Measurements from ENCODE around the gene SORCS2. TPM values are rescaled to one million over a fixed set of nuclear protein-coding genes. Genes with fewer than 3 reads are reported as not detected.

SORCS2 gene
- total RNA-seq, 1 donor from 2014 or later = 13.8 TPM

DNA sequence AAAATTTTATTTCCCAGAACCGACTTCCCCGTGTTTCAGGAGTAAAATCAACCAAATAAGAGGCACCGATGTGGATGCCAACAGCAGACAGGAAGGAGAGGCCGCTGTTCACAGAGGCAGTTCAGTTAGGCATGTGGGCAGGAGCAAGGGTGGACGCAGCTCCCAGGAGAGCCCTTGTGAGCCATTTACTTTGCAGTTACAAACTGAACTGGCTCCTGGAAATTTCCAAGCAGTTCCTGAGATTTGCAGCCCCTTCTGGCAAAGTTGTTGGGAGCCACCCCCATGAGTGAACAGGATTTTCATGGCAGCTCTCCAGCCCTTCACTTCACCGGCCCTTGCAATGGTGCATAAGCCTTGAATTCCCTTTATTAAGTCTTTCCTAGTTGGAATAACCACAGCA is 558.2 kb downstream of the SORCS2 start:
- peaks cover 5% of the 10 kb centered on the region for H3K9me3 Mint-ChIP-seq (ENCODE audit: unreplicated experiment)
- no peaks in the 10 kb centered on the region for H3K9me3 ChIP-seq (ENCODE audit: insufficient read depth, low read depth, low read length)
- TF ChIP-seq EZH2 (IDR thresholded peaks at IDR 0.05; ENCODE audit: insufficient read depth, low read length) = no peak
- TF ChIP-seq, protein P1, sequence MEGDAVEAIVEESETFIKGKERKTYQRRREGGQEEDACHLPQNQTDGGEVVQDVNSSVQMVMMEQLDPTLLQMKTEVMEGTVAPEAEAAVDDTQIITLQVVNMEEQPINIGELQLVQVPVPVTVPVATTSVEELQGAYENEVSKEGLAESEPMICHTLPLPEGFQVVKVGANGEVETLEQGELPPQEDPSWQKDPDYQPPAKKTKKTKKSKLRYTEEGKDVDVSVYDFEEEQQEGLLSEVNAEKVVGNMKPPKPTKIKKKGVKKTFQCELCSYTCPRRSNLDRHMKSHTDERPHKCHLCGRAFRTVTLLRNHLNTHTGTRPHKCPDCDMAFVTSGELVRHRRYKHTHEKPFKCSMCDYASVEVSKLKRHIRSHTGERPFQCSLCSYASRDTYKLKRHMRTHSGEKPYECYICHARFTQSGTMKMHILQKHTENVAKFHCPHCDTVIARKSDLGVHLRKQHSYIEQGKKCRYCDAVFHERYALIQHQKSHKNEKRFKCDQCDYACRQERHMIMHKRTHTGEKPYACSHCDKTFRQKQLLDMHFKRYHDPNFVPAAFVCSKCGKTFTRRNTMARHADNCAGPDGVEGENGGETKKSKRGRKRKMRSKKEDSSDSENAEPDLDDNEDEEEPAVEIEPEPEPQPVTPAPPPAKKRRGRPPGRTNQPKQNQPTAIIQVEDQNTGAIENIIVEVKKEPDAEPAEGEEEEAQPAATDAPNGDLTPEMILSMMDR (IDR thresholded peaks at IDR 0.05; ENCODE audit: insufficient read depth, low read depth, low read length) = no peak
- FAIRE-seq = no peak
- H3K27me3 ChIP-seq (ENCODE audit: insufficient read depth, low read length) = no peaks in the 10 kb centered on the region
- H3K27me3 Mint-ChIP-seq (ENCODE audit: low read depth, unreplicated experiment) = peaks cover 56% of the 10 kb centered on the region
- H3K27ac Mint-ChIP-seq (ENCODE audit: unreplicated experiment) = no peak overlapping the region
- H3K4me1 Mint-ChIP-seq (ENCODE audit: low read depth, unreplicated experiment) = peaks cover 17% of the 10 kb centered on the region
- H3K4me3 Mint-ChIP-seq (ENCODE audit: unreplicated experiment) = no peak overlapping the region
- no peak overlapping the region for H3K27ac ChIP-seq (ENCODE audit: low read depth, low read length)
- peaks cover 18% of the 10 kb centered on the region for H3K36me3 Mint-ChIP-seq (ENCODE audit: low read depth, unreplicated experiment)
- no peaks in the 10 kb centered on the region for H3K79me2 ChIP-seq (ENCODE audit: insufficient read depth, low read length)
- H3K36me3 ChIP-seq (ENCODE audit: insufficient read depth, low read length) = no peaks in the 10 kb centered on the region
- peaks cover 44% of the 10 kb centered on the region for H4K20me1 ChIP-seq (ENCODE audit: insufficient read depth, low read length)
- no peak for DNase-seq (ENCODE audit: low read depth)
- H3K4me1 ChIP-seq (ENCODE audit: insufficient read depth, low read length) = peaks cover 9% of the 10 kb centered on the region
- no peak overlapping the region for H3K4me3 ChIP-seq (ENCODE audit: insufficient read depth, low read depth, low read length)
- no peak overlapping the region for H2AFZ ChIP-seq (ENCODE audit: low read depth, low read length)
- H3K4me2 ChIP-seq (ENCODE audit: low read length) = no peak overlapping the region
- no peak overlapping the region for H3K9ac ChIP-seq (ENCODE audit: low read length)

DNA sequence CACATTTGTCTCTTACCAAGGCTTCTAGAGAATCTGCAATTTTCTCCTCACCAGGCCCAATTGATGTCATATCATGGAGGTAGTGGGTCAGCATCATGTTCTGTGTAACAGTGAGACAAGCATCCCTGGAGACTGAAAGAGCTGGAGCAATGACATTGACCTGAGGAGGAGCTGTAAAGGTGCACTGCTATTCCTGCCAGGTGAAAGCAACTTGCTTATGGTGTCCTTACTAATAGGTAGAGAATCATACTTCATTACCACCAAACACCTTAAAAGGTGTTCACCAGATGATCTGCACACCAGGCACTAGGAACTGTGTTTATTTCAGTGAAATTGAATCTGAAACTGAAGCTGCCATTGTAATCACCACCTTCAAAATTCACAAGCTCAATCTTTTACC is 558.6 kb downstream of the SORCS2 start:
- TF ChIP-seq EZH2 (IDR thresholded peaks at IDR 0.05; ENCODE audit: insufficient read depth, low read length) = no peak
- TF ChIP-seq, protein P1 (IDR thresholded peaks at IDR 0.05; ENCODE audit: insufficient read depth, low read depth, low read length) = no peak
- Mint-ChIP-seq H3K4me3 (ENCODE audit: unreplicated experiment) (no peak overlapping the region), H3K36me3 (ENCODE audit: low read depth, unreplicated experiment) (peaks cover 17% of the 10 kb centered on the region), H3K27ac (ENCODE audit: unreplicated experiment) (no peak overlapping the region), H3K27me3 (ENCODE audit: low read depth, unreplicated experiment) (peaks cover 54% of the 10 kb centered on the region), H3K9me3 (ENCODE audit: unreplicated experiment) (peaks cover 5% of the 10 kb centered on the region), H3K4me1 (ENCODE audit: low read depth, unreplicated experiment) (peaks cover 17% of the 10 kb centered on the region)
- no peak for FAIRE-seq
- H3K4me2 ChIP-seq (ENCODE audit: low read length) = no peak overlapping the region
- no peak for DNase-seq (ENCODE audit: low read depth)
- H4K20me1 ChIP-seq (ENCODE audit: insufficient read depth, low read length) = peaks cover 48% of the 10 kb centered on the region
- peaks cover 9% of the 10 kb centered on the region for H3K4me1 ChIP-seq (ENCODE audit: insufficient read depth, low read length)
- H3K79me2 ChIP-seq (ENCODE audit: insufficient read depth, low read length) = no peaks in the 10 kb centered on the region
- no peak overlapping the region for H2AFZ ChIP-seq (ENCODE audit: low read depth, low read length)
- H3K27ac ChIP-seq (ENCODE audit: low read depth, low read length) = no peak overlapping the region
- H3K4me3 ChIP-seq (ENCODE audit: insufficient read depth, low read depth, low read length) = no peak overlapping the region
- no peaks in the 10 kb centered on the region for H3K9me3 ChIP-seq (ENCODE audit: insufficient read depth, low read depth, low read length)
- no peaks in the 10 kb centered on the region for H3K27me3 ChIP-seq (ENCODE audit: insufficient read depth, low read length)
- H3K36me3 ChIP-seq (ENCODE audit: insufficient read depth, low read length) = no peaks in the 10 kb centered on the region
- no peak overlapping the region for H3K9ac ChIP-seq (ENCODE audit: low read length)

DNA sequence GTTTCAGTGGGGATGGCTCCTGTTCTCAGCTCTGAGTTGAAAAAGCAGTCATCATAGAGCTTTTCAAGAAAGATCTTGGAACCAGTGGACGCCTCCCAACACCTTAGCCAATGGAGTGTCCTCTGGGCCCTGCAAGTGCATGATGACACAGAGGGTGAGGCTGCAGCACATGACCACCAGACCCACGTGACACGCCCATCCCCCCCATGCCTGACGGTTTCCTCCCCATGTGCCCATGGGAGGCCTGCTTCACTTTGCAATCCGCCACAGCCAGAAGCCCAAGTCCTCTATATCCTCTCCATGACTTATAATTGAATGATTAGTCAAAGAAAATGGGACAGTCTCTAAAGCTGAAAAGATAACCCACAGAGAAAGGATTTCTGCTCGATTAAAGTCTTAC is 560.3 kb downstream of the SORCS2 start:
- no peaks in the 10 kb centered on the region for H3K27me3 ChIP-seq (ENCODE audit: insufficient read depth, low read length)
- Mint-ChIP-seq H3K9me3 (ENCODE audit: unreplicated experiment) (peaks cover 5% of the 10 kb centered on the region), H3K27ac (ENCODE audit: unreplicated experiment) (no peak overlapping the region), H3K36me3 (ENCODE audit: low read depth, unreplicated experiment) (peaks cover 17% of the 10 kb centered on the region), H3K27me3 (ENCODE audit: low read depth, unreplicated experiment) (peaks cover 40% of the 10 kb centered on the region), H3K4me1 (ENCODE audit: low read depth, unreplicated experiment) (peaks cover 19% of the 10 kb centered on the region), H3K4me3 (ENCODE audit: unreplicated experiment) (no peak overlapping the region)
- no peak overlapping the region for H3K4me2 ChIP-seq (ENCODE audit: low read length)
- H2AFZ ChIP-seq (ENCODE audit: low read depth, low read length) = no peak overlapping the region
- H3K79me2 ChIP-seq (ENCODE audit: insufficient read depth, low read length) = no peaks in the 10 kb centered on the region
- TF ChIP-seq EZH2 (IDR thresholded peaks at IDR 0.05; ENCODE audit: insufficient read depth, low read length) = no peak
- TF ChIP-seq, protein P1 (IDR thresholded peaks at IDR 0.05; ENCODE audit: insufficient read depth, low read depth, low read length) = no peak
- no peak overlapping the region for H3K27ac ChIP-seq (ENCODE audit: low read depth, low read length)
- H4K20me1 ChIP-seq (ENCODE audit: insufficient read depth, low read length) = peaks cover 59% of the 10 kb centered on the region
- peaks cover 9% of the 10 kb centered on the region for H3K4me1 ChIP-seq (ENCODE audit: insufficient read depth, low read length)
- no peak overlapping the region for H3K9ac ChIP-seq (ENCODE audit: low read length)
- peaks cover 2% of the 10 kb centered on the region for H3K36me3 ChIP-seq (ENCODE audit: insufficient read depth, low read length)
- no peak for DNase-seq (ENCODE audit: low read depth)
- no peaks in the 10 kb centered on the region for H3K9me3 ChIP-seq (ENCODE audit: insufficient read depth, low read depth, low read length)
- no peak overlapping the region for H3K4me3 ChIP-seq (ENCODE audit: insufficient read depth, low read depth, low read length)
- no peak for FAIRE-seq

Measured in astrocyte (in vitro differentiated cells and primary cell).